ENCODE data around the gene GH2.

The GH2 gene

GRCh38 chr17:63831505-63831904, 50.2 kb downstream of the GH2 start (continued):
- no peak for TF ChIP-seq ZBTB44 (tag by site-specific recombination; IDR thresholded peaks at IDR 0.05)
- TF ChIP-seq HOXC10 (CRISPR knock-in tag; IDR thresholded peaks at IDR 0.05), result no peak
- TF ChIP-seq, protein P1, sequence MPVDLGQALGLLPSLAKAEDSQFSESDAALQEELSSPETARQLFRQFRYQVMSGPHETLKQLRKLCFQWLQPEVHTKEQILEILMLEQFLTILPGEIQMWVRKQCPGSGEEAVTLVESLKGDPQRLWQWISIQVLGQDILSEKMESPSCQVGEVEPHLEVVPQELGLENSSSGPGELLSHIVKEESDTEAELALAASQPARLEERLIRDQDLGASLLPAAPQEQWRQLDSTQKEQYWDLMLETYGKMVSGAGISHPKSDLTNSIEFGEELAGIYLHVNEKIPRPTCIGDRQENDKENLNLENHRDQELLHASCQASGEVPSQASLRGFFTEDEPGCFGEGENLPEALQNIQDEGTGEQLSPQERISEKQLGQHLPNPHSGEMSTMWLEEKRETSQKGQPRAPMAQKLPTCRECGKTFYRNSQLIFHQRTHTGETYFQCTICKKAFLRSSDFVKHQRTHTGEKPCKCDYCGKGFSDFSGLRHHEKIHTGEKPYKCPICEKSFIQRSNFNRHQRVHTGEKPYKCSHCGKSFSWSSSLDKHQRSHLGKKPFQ (tag by site-specific recombination; IDR thresholded peaks at IDR 0.05), result no peak
- no peak for TF ChIP-seq GLI2 (tag by site-specific recombination; IDR thresholded peaks at IDR 0.05; ENCODE audit: borderline replicate concordance, low read depth)
- no peak for TF ChIP-seq ZNF174 (tag by site-specific recombination; IDR thresholded peaks at IDR 0.05)
- no peak for TF ChIP-seq ZBTB6 (tag by site-specific recombination; IDR thresholded peaks at IDR 0.05)
- no peak for TF ChIP-seq SETDB1 (IDR thresholded peaks at IDR 0.05; ENCODE audit: insufficient read length, low read length)

- CTCF ChIA-PET, result interaction anchor here (0.6 to 1.2 kb wide), 3 partner anchors 18 to 639 kb away, joined by 3 to 5 read pairs (median 3); no protein-coding TSS in a partner anchor
Measured at GRCh38 chr17:63830904-63831491, 50.7 kb downstream of the GH2 start.

DNA sequence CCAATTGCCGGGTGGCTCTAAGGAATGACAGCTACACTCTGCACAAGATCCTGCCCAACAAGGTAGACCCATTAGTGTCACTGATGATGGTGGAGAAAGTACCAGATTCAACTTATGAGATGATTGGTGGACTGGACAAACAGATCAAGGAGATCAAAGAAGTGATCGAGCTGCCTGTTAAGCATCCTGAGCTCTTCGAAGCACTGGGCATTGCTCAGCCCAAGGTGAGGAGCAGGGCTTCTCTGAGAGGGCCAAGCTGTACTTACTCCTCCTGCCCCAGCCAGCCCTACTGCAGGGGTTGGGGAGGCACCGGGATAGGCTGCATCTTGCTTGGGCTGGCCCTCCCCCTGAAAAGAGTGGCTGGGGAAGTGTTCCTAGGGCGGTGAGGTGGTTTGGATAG, 51.5 kb downstream of the GH2 start:
- peaks cover 38 to 76% of the 10 kb centered on the region in 2 experiments for H3K36me3 ChIP-seq (ENCODE audit: control insufficient read depth in 2 of 2, insufficient read depth in 1 of 2, low read length in 2 of 2)
- H3K4me1 ChIP-seq (ENCODE audit: control insufficient read depth, insufficient read depth, low read length), result peaks cover 3% of the 10 kb centered on the region; the same call in 1 of the 2 replicates
- CTCF ChIA-PET, result interaction anchor here (0.9 to 1.0 kb wide), 2 partner anchors 8 to 18 kb away, joined by 3 to 7 read pairs; no protein-coding TSS in a partner anchor
- no peak overlapping the region for H3K27ac ChIP-seq (ENCODE audit: extremely low read depth, low read depth, low read length)
- H3K4me3 ChIP-seq (ENCODE audit: low read depth, low read length), result no peak overlapping the region
- TF ChIP-seq ZBTB1 (tag by site-specific recombination; IDR thresholded peaks at IDR 0.05) (no peak), ZNF555 (tag by site-specific recombination; conservative IDR thresholded peaks at IDR 0.05) (no peak), MZF1 (tag by site-specific recombination; IDR thresholded peaks at IDR 0.05; ENCODE audit: borderline replicate concordance) (no peak), WT1 (tag by site-specific recombination; IDR thresholded peaks at IDR 0.05) (no peak), SETDB1 (IDR thresholded peaks at IDR 0.05; ENCODE audit: insufficient read length, low read length) (no peak), ZBTB44 (tag by site-specific recombination; IDR thresholded peaks at IDR 0.05) (no peak), ZNF664 (tag by site-specific recombination; IDR thresholded peaks at IDR 0.05) (no peak), ZNF623 (tag by site-specific recombination; IDR thresholded peaks at IDR 0.05) (no peak), ZNF24 (tag by site-specific recombination; IDR thresholded peaks at IDR 0.05) (no peak), SP3 (tag by site-specific recombination; IDR thresholded peaks at IDR 0.05) (no peak)
- TF ChIP-seq, protein P2, sequence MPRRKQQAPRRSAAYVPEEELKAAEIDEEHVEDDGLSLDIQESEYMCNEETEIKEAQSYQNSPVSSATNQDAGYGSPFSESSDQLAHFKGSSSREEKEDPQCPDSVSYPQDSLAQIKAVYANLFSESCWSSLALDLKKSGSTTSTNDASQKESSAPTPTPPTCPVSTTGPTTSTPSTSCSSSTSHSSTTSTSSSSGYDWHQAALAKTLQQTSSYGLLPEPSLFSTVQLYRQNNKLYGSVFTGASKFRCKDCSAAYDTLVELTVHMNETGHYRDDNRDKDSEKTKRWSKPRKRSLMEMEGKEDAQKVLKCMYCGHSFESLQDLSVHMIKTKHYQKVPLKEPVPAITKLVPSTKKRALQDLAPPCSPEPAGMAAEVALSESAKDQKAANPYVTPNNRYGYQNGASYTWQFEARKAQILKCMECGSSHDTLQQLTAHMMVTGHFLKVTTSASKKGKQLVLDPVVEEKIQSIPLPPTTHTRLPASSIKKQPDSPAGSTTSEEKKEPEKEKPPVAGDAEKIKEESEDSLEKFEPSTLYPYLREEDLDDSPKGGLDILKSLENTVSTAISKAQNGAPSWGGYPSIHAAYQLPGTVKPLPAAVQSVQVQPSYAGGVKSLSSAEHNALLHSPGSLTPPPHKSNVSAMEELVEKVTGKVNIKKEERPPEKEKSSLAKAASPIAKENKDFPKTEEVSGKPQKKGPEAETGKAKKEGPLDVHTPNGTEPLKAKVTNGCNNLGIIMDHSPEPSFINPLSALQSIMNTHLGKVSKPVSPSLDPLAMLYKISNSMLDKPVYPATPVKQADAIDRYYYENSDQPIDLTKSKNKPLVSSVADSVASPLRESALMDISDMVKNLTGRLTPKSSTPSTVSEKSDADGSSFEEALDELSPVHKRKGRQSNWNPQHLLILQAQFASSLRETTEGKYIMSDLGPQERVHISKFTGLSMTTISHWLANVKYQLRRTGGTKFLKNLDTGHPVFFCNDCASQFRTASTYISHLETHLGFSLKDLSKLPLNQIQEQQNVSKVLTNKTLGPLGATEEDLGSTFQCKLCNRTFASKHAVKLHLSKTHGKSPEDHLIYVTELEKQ (tag by site-specific recombination; IDR thresholded peaks at IDR 0.05; ENCODE audit: borderline replicate concordance), result no peak
- POLR2A ChIA-PET, result interaction anchor here (1.5 to 7.2 kb wide), 3 partner anchors 9 to 57 kb away, joined by 4 to 65 read pairs (median 6); partner anchors contain the start of genes CCDC47, DDX42 and SMARCD2
- no peaks in the 10 kb centered on the region for H3K9me3 ChIP-seq (ENCODE audit: control insufficient read depth, insufficient read depth, low read depth, low read length)

More at GRCh38 chr17:63830904-63831491, 50.7 kb downstream of the GH2 start:
- TF ChIP-seq ZFP3 (tag by site-specific recombination; IDR thresholded peaks at IDR 0.05; ENCODE audit: low read depth), result no peak
- no peak for TF ChIP-seq ZNF843 (tag by site-specific recombination; IDR thresholded peaks at IDR 0.05)
- no peak for TF ChIP-seq ZNF423 (tag by site-specific recombination; IDR thresholded peaks at IDR 0.05)
- TF ChIP-seq ZNF223 (tag by site-specific recombination; IDR thresholded peaks at IDR 0.05), result no peak
- no peak for TF ChIP-seq SP2 (tag by site-specific recombination; IDR thresholded peaks at IDR 0.05)
- TF ChIP-seq ZSCAN16 (tag by site-specific recombination; IDR thresholded peaks at IDR 0.05), result no peak
- TF ChIP-seq ZBTB7A (tag by site-specific recombination; IDR thresholded peaks at IDR 0.05; ENCODE audit: low read depth), result no peak
- no peak for TF ChIP-seq ZNF19 (tag by site-specific recombination; IDR thresholded peaks at IDR 0.05; ENCODE audit: low read depth)
- TF ChIP-seq ZIC2 (tag by site-specific recombination; IDR thresholded peaks at IDR 0.05), result no peak
- no peak for TF ChIP-seq SCRT2 (tag by site-specific recombination; IDR thresholded peaks at IDR 0.05)
- no peak for TF ChIP-seq ZNF341 (tag by site-specific recombination; IDR thresholded peaks at IDR 0.05; ENCODE audit: low read depth)
- Histone ChIP-seq H3K27ac (ENCODE audit: extremely low read depth, low read depth, low read length) (no peak overlapping the region), H3K4me1 (ENCODE audit: control insufficient read depth, insufficient read depth, low read length) (peaks cover under 1% of the 10 kb centered on the region; the same call in 1 of the 2 replicates), H3K4me3 (ENCODE audit: low read depth, low read length) (no peak overlapping the region), H3K36me3 (ENCODE audit: control insufficient read depth in 2 of 2, insufficient read depth in 1 of 2, low read length in 2 of 2) (peaks cover 41 to 76% of the 10 kb centered on the region in 2 experiments), H3K9me3 (ENCODE audit: control insufficient read depth, insufficient read depth, low read depth, low read length) (no peaks in the 10 kb centered on the region)
- POLR2A ChIA-PET, result interaction anchor here (0.9 to 7.2 kb wide), 5 partner anchors 8 to 57 kb away, joined by 3 to 65 read pairs (median 4); partner anchors contain the start of genes CCDC47, DDX42 and SMARCD2
